ENCODE measurements around the gene MEAF6. TPM values are rescaled to one million over a fixed set of nuclear protein-coding genes. Genes with fewer than 3 reads are reported as not detected.

MEAF6 gene
- total RNA-seq, 4 donors from 2014 or later: 26.9 to 81.7 (median 54.7) TPM

- H3K4me1 ChIP-seq: peaks cover 4 to 63% (median 26%) of the 10 kb centered on the region in 4 donors
- peak in 1 of 3 donors; percentile 66 for DNase-seq
- peaks cover 0 to 50% (median 0%) of the 10 kb centered on the region in 3 donors for H3K36me3 ChIP-seq
- H3K27ac ChIP-seq: peak overlapping the region; percentile 93 to 98 (median 96)
- H3K9me3 ChIP-seq: no peaks in the 10 kb centered on the region
- peak overlapping the region; percentile 73 to 89 (median 86) for H3K4me3 ChIP-seq
- H3K27me3 ChIP-seq: no peaks in the 10 kb centered on the region
- TF ChIP-seq POLR2A (IDR thresholded peaks at IDR 0.05) (peak; percentile 23 to 74), CTCF (IDR thresholded peaks at IDR 0.05) (no peak)
Measured at GRCh38 chr1:37478451-37478881, 36.1 kb downstream of the MEAF6 start.

- peak in 1 of 3 donors; percentile 53 for DNase-seq
- TF ChIP-seq POLR2A (IDR thresholded peaks at IDR 0.05) (no peak), CTCF (IDR thresholded peaks at IDR 0.05) (no peak)
- Histone ChIP-seq H3K36me3 (peaks cover 0 to 44% (median 0%) of the 10 kb centered on the region in 3 donors), H3K9me3 (no peaks in the 10 kb centered on the region), H3K4me3 (peak overlapping the region; percentile 73 to 89 (median 86)), H3K4me1 (peaks cover 4 to 68% (median 26%) of the 10 kb centered on the region in 4 donors), H3K27ac (peak overlapping the region; percentile 93 to 98 (median 96)), H3K27me3 (no peaks in the 10 kb centered on the region)
Measured at GRCh38 chr1:37477946-37478345, 36.6 kb downstream of the MEAF6 start.

- Histone ChIP-seq H3K27ac (peak overlapping the region; percentile 93 to 98 (median 96)), H3K4me1 (peaks cover 4 to 74% (median 26%) of the 10 kb centered on the region in 4 donors), H3K27me3 (no peaks in the 10 kb centered on the region), H3K36me3 (peaks cover 0 to 39% (median 0%) of the 10 kb centered on the region in 3 donors), H3K4me3 (peak overlapping the region; percentile 73 to 89 (median 86)), H3K9me3 (no peaks in the 10 kb centered on the region)
- peak in 1 of 6 experiments; percentile 20 for TF ChIP-seq CTCF (IDR thresholded peaks at IDR 0.05)
- peak in 1 of 2 donors; percentile 15 for TF ChIP-seq POLR2A (IDR thresholded peaks at IDR 0.05)
- peak; percentile 69 to 88 (median 87) for DNase-seq
Measured at GRCh38 chr1:37477198-37477931, 37.2 kb downstream of the MEAF6 start.

- DNase-seq: peak in 2 of 3 donors; percentile 79 to 87
- TF ChIP-seq POLR2A (IDR thresholded peaks at IDR 0.05): peak; percentile 26 to 64
- TF ChIP-seq CTCF (IDR thresholded peaks at IDR 0.05): no peak
- Histone ChIP-seq H3K4me1 (peaks cover 10 to 81% (median 26%) of the 10 kb centered on the region in 4 donors), H3K27me3 (no peaks in the 10 kb centered on the region), H3K9me3 (no peaks in the 10 kb centered on the region), H3K27ac (peak overlapping the region; percentile 93 to 98 (median 96)), H3K4me3 (peak overlapping the region; percentile 73 to 89 (median 86)), H3K36me3 (peaks cover 0 to 31% (median 0%) of the 10 kb centered on the region in 3 donors)
Measured at GRCh38 chr1:37476460-37477197, 37.9 kb downstream of the MEAF6 start.

GRCh38 chr1:37476087-37476452, 38.5 kb downstream of the MEAF6 start:
- no peak for TF ChIP-seq POLR2A (IDR thresholded peaks at IDR 0.05)
- TF ChIP-seq CTCF (IDR thresholded peaks at IDR 0.05): no peak
- H3K9me3 ChIP-seq: no peaks in the 10 kb centered on the region
- H3K36me3 ChIP-seq: peaks cover 0 to 26% (median 0%) of the 10 kb centered on the region in 3 donors
- H3K4me1 ChIP-seq: peaks cover 10 to 87% (median 26%) of the 10 kb centered on the region in 4 donors
- H3K4me3 ChIP-seq: peak overlapping the region; percentile 73 to 89 (median 86)
- DNase-seq: no peak
- peak overlapping the region; percentile 93 to 98 (median 96) for H3K27ac ChIP-seq
- H3K27me3 ChIP-seq: no peaks in the 10 kb centered on the region

Measured in Peyer's patch (tissue), 4 donors.